Gastrocnemius medialis (tissue), 4 donors: ENCODE data around the gene TMEM50B. TPM values are rescaled to one million over a fixed set of nuclear protein-coding genes. Genes with fewer than 3 reads are reported as not detected.
"Not testable (repeated sequence)": the region's sequence is repeated elsewhere in the genome, so short reads cannot be mapped to it uniquely, and the experiment has no call there.

Experiments
- ATAC-seq, 2 donors: fragments of 150-250 bp; one replicate each; pipeline ENCODE4 v1.9.1; 2016
- DNase-seq, 2 donors: peaks; one replicate each; pipeline ENCODE4 v3.0.0-alpha.2; 2019
- H3K27ac ChIP-seq, 4 donors: fragments of 200-600 bp; sonication (generic); 1 replicate in 1 of 4; 2 replicates in 3 of 4; pipeline ENCODE4 v1.5.1; 2016 to 2018; ENCODE audit warnings: mild to moderate bottlenecking in 2 of 4, moderate library complexity in 1 of 4
- H3K27me3 ChIP-seq, 3 donors: fragments of 200-600 bp; sonication (generic) in 2 of 3; 1 replicate in 1 of 3; 2 replicates in 2 of 3; pipeline versions ENCODE4 v1.5.1 to v1.6.0; 2016 to 2019; ENCODE audit warnings: mild to moderate bottlenecking in 1 of 3, moderate library complexity in 1 of 3
- H3K36me3 ChIP-seq, 2 donors: fragments of 200-600 bp; sonication (generic) in 1 of 2; one replicate each; pipeline ENCODE4 v1.5.1; 2017 to 2018
- H3K4me1 ChIP-seq, 2 donors: fragments of 200-600 bp; sonication (generic) in 1 of 2; one replicate each; pipeline ENCODE4 v1.5.1; 2016 to 2017; ENCODE audit warnings: mild to moderate bottlenecking in 2 of 2
- H3K4me3 ChIP-seq, 4 donors: fragments of 200-600 bp; sonication (generic) in 3 of 4; 1 replicate in 1 of 4; 2 replicates in 3 of 4; pipeline ENCODE4 v1.5.1; 2016 to 2019; ENCODE audit warnings: mild to moderate bottlenecking in 2 of 4
- H3K9me3 ChIP-seq, 3 donors: fragments of 200-600 bp; sonication (generic) in 2 of 3; 1 replicate in 1 of 3; 2 replicates in 2 of 3; pipeline ENCODE4 v1.5.1; 2016 to 2019
- CTCF ChIP-seq, 5 experiments: fragments of 450-650 bp in 3 of 5; fragments of 200-600 bp in 2 of 5; sonication (generic) in 2 of 5; IDR thresholded peaks in 4 of 5; conservative IDR thresholded peaks in 1 of 5; 1 replicate in 4 of 5; 2 replicates in 1 of 5; pipeline ENCODE4 v1.5.1; 2016 to 2019; ENCODE audit warnings: antibody characterized with exemption in 5 of 5, mild to moderate bottlenecking in 3 of 5, moderate library complexity in 3 of 5
- POLR2A ChIP-seq, 2 donors: fragments of 450-650 bp; IDR thresholded peaks; one replicate each; pipeline ENCODE4 v1.6.1; 2017; ENCODE audit warnings: antibody characterized with exemption in 2 of 2, mild to moderate bottlenecking in 2 of 2, moderate library complexity in 2 of 2
- in situ Hi-C, 4 donors: fragments of 200-750 bp; cut with MboI; loops; one replicate each; pipeline versions ENCODE4 v1.15.0 to v1.8.0; 2017; ENCODE audit warnings: low sequenced_read_pairs in 4 of 4
- intact Hi-C: fragments of 100-400 bp; cut with DNase I; formaldehyde crosslinking; loops from one replicate; pipeline ENCODE4 v1.15.1; 2023; ENCODE audit warnings: low total_unique reads
- total RNA-seq, 4 donors: library from RNA; depleted of rRNA; stranded (reverse); fragments of >200 nt; gene quantifications; one replicate each; pipeline versions ENCODE4 v1.1.0 to v1.2.3, GENCODE V29; 2016

The TMEM50B gene
- total RNA-seq, 4 donors from 2014 or later, result 33.2 to 47.1 (median 44.6) TPM

GRCh38 chr21:33449616-33450015, 30.2 kb downstream of the TMEM50B start:
- Histone ChIP-seq H3K27ac (no peak overlapping the region), H3K9me3 (no peaks in the 10 kb centered on the region), H3K27me3 (no peaks in the 10 kb centered on the region), H3K4me1 (no peaks in the 10 kb centered on the region), H3K36me3 (peaks cover 0 to 6% of the 10 kb centered on the region in 2 donors), H3K4me3 (no peak overlapping the region)
- intact Hi-C loops (loop anchor here (5.0 kb wide), 1 partner anchor 182 kb away; the partner anchor contains the start of gene IL10RB), in situ Hi-C loops (loop anchor here (5.0 to 25.0 kb wide), 5 partner anchors 85 to 512 kb away; no protein-coding TSS in a partner anchor)
- TF ChIP-seq POLR2A (IDR thresholded peaks at IDR 0.05) (no peak), CTCF (IDR thresholded peaks at IDR 0.05 in 4 of 5, conservative IDR thresholded peaks at IDR 0.05 in 1 of 5) (no peak)
- ATAC-seq (no peak), DNase-seq (no peak)

- intact Hi-C loops (loop anchor here (5.0 kb wide), 1 partner anchor 179 kb away; the partner anchor contains the start of gene IL10RB), in situ Hi-C loops (loop anchor here (5.0 to 25.0 kb wide), 5 partner anchors 82 to 509 kb away; no protein-coding TSS in a partner anchor)
- not testable (repeated sequence) for DNase-seq, H3K4me1 ChIP-seq, H3K9me3 ChIP-seq, ATAC-seq, H3K27me3 ChIP-seq, H3K4me3 ChIP-seq, H3K27ac ChIP-seq, H3K36me3 ChIP-seq
Observed at GRCh38 chr21:33446620-33447019, 33.2 kb downstream of the TMEM50B start.

GRCh38 chr21:33444499-33444898, 35.3 kb downstream of the TMEM50B start:
- Histone ChIP-seq H3K4me3 (no peak overlapping the region), H3K27me3 (no peaks in the 10 kb centered on the region), H3K27ac (peak overlapping the region; percentile 17 to 31 (median 28)), H3K9me3 (no peaks in the 10 kb centered on the region), H3K36me3 (no peaks in the 10 kb centered on the region), H3K4me1 (peaks cover 0 to 3% of the 10 kb centered on the region in 2 donors)
- DNase-seq (no peak), ATAC-seq (no peak)
- in situ Hi-C loops (loop anchor here in 3 of 4 donors (5.0 to 25.0 kb wide), 5 partner anchors 80 to 507 kb away; no protein-coding TSS in a partner anchor), intact Hi-C loops (loop anchor here (5.0 kb wide), 1 partner anchor 42 kb away; the partner anchor contains the start of gene IFNGR2)
- TF ChIP-seq CTCF (IDR thresholded peaks at IDR 0.05 in 4 of 5, conservative IDR thresholded peaks at IDR 0.05 in 1 of 5) (no peak), POLR2A (IDR thresholded peaks at IDR 0.05) (no peak)

- no peaks in the 10 kb centered on the region for H3K27me3 ChIP-seq
- no peak for TF ChIP-seq POLR2A (IDR thresholded peaks at IDR 0.05)
- no peak for TF ChIP-seq CTCF (IDR thresholded peaks at IDR 0.05 in 4 of 5, conservative IDR thresholded peaks at IDR 0.05 in 1 of 5)
- peak overlapping the region in 2 of 4 donors; percentile 29 to 34 for H3K27ac ChIP-seq
- H3K4me1 ChIP-seq, result peaks cover 0 to 3% of the 10 kb centered on the region in 2 donors
- peaks cover 0 to 8% of the 10 kb centered on the region in 2 donors for H3K36me3 ChIP-seq
- in situ Hi-C loops, result loop anchor here in 3 of 4 donors (5.0 to 25.0 kb wide), 5 partner anchors 78 to 506 kb away; no protein-coding TSS in a partner anchor
- intact Hi-C loops, result loop anchor here (5.0 kb wide), 1 partner anchor 41 kb away; the partner anchor contains the start of gene IFNGR2
- no peak overlapping the region for H3K4me3 ChIP-seq
- ATAC-seq, result peak in 1 of 2 donors; percentile 22
- H3K9me3 ChIP-seq, result no peaks in the 10 kb centered on the region
- no peak for DNase-seq
Observed at GRCh38 chr21:33443194-33443593, 36.6 kb downstream of the TMEM50B start.
